ENCODE results near the gene SLC25A25.

The SLC25A25 gene

GRCh38 chr9:128077847-128078503 lies 9.9 kb downstream of the SLC25A25 start:
- no peak for DNase-seq

GRCh38 chr9:128078504-128079434 lies 10.7 kb downstream of the SLC25A25 start:
- DNase-seq, result no peak

GRCh38 chr9:128080206-128080605 lies 12.2 kb downstream of the SLC25A25 start:
- DNase-seq, result no peak

GRCh38 chr9:128081056-128081455 lies 13.0 kb downstream of the SLC25A25 start:
- DNase-seq, result no peak

- DNase-seq, result no peak
These were observed 14.1 kb downstream of the SLC25A25 start for GRCh38 chr9:128082151-128082550.

GRCh38 chr9:128084746-128085145 lies 16.7 kb downstream of the SLC25A25 start:
- DNase-seq, result no peak

- DNase-seq, result no peak
These were observed 17.9 kb downstream of the SLC25A25 start for GRCh38 chr9:128085943-128086342.

- no peak for DNase-seq
These were observed 19.2 kb downstream of the SLC25A25 start for GRCh38 chr9:128087262-128087661.

- no peak for DNase-seq
These were observed 20.4 kb downstream of the SLC25A25 start for GRCh38 chr9:128088253-128088945.

GRCh38 chr9:128089299-128089698 lies 21.3 kb downstream of the SLC25A25 start:
- no peak for DNase-seq

- DNase-seq, result no peak
These were observed 23.1 kb downstream of the SLC25A25 start for GRCh38 chr9:128091144-128091543.

GRCh38 chr9:128091571-128091970 lies 23.5 kb downstream of the SLC25A25 start:
- no peak for DNase-seq

GRCh38 chr9:128092199-128092977 lies 24.4 kb downstream of the SLC25A25 start:
- DNase-seq, result no peak

GRCh38 chr9:128093011-128093410 lies 25.0 kb downstream of the SLC25A25 start:
- no peak for DNase-seq

GRCh38 chr9:128094166-128094949 lies 26.3 kb downstream of the SLC25A25 start:
- peak; percentile 87 for DNase-seq

GRCh38 chr9:128094950-128095544 lies 27.0 kb downstream of the SLC25A25 start:
- DNase-seq, result no peak

GRCh38 chr9:128096616-128097536 lies 28.8 kb downstream of the SLC25A25 start:
- no peak for DNase-seq

GRCh38 chr9:128097543-128098296 lies 29.7 kb downstream of the SLC25A25 start:
- DNase-seq, result no peak

Measured in NCI-H748 treated with DMSO at 0.1 percent for 48 hours (cell line).